DMS153 treated with DMSO at 0.1 percent for 48 hours (cell line): ENCODE data around the gene UBASH3A.

Source experiments
- DNase-seq: peaks from one replicate; lab custom pipeline; 2025; ENCODE audit not compliant: unreplicated experiment; lab: John Stamatoyannopoulos, UW

UBASH3A gene

DNA sequence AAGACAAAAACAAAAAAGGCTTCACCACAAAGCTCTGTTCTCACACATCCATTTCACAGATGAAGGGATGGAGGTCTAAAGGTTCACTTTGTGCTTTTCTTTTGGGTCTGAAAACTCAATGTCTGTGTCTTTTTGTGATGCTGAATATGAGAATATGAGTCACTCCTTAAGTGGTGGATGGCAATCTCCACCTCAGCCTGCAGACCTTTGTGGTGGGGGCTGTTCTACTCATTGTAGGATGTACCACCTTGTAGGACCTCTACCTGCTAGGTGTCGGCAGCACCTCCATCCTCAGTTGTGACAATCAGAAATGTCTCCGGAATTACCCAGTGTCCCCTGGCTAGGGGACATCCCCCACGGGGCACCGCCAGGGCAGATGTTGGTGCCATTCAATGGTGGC, 42.8 kb downstream of the UBASH3A start:
- DNase-seq = no peak

- DNase-seq = no peak
Observed at GRCh38 chr21:42447182-42447581, 43.5 kb downstream of the UBASH3A start.

- DNase-seq = no peak
Observed at GRCh38 chr21:42447732-42448131, 44.0 kb downstream of the UBASH3A start.

- DNase-seq = no peak
Observed at GRCh38 chr21:42448686-42449085, 45.0 kb downstream of the UBASH3A start.

DNA sequence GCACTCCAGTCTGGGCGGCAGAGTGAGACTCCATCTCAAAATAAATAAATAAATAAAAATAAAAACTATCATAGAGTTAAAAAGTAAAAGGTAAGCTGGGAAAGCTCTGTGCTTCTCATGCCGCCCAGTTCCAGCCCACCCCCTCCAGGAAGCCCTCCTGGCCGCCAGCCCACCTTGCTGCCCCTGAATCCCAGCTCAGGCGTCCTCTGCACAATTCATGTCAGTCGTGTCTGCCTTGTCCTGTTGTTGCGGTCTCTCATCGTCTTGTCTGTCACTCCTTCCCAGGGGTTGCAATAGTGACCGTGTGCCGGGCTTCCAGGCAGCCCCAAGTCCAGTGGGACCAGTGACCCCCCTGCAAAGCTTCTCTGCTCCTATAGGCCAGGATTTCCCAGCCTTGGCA, 48.2 kb downstream of the UBASH3A start:
- no peak for DNase-seq

- DNase-seq = no peak
Observed at GRCh38 chr21:42452401-42453223, 48.9 kb downstream of the UBASH3A start.

GRCh38 chr21:42453224-42453985, 49.7 kb downstream of the UBASH3A start:
- no peak for DNase-seq

- DNase-seq = no peak
Observed at GRCh38 chr21:42453986-42454570, 50.4 kb downstream of the UBASH3A start.

DNA sequence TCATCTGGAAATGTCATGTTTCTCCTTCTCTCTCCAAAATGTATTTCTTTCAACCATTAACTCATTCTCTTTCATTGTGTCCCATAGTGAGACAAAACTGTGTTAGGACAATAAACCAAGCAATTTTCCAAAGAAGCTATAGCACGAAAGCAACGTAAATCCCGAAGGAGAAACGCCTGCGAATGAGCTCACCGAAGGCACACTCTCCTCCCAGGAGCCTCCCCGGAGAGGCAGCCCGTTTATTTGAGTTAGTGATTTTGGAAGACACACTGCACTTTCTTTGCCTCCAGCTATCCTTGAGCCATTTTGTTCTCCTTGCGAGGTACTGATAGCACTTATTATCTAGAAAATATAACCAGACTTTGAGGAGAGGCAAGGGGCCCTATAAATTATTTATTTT, 51.1 kb downstream of the UBASH3A start:
- DNase-seq = no peak

- no peak for DNase-seq
Observed at GRCh38 chr21:42455196-42455595, 51.5 kb downstream of the UBASH3A start.

DNA sequence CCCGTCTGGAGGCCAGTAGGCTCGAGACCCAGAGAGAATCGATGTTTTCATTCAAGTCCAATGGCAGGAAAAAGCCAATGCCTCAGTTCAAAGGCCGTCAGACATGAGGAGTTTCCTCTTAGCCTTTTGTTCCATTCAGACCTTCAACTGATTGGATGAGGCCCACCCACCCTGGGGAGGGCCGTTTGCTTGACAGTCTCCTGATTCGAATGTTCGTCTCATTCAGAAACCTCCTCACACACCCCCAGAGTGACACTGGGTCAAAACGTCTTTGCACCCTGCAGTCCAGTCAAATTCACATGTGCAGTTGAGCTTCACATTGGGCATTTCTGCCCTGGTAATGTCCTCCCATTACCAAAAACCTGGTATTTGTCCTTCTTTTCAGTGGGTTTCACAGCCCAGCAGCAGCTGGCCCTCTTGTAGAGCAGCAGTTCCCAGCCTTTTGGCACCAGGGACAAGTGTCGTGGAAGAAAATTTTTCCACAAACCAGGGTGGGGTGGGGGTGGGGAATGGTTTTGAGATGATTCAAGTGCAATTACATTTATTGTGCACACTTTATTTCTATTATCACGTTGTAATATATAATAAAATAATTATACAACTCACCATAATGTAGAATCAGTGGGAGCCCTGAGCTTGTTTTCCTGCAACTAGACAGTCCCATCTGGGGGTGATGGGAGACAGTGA, 52.2 kb downstream of the UBASH3A start:
- DNase-seq = no peak

DNA sequence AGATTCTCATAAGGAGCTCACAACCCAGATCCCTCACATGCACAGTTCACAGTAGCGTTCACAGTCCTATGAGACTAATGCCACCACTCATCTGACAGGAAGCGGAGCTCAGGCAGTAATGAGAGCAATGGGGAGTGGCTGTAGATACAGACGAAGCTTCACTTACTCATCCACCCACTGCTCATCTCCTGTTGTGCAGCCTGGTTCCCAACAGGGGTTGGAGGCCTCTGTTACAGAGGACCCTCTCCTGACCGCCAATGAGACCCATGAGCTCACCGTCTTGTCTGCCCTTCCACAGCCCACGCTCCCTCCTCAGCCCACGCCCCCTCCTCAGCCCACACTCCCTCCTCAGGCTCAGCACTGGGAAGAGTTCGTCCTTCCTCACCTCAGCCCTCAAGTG, 52.8 kb downstream of the UBASH3A start:
- no peak for DNase-seq

DNA sequence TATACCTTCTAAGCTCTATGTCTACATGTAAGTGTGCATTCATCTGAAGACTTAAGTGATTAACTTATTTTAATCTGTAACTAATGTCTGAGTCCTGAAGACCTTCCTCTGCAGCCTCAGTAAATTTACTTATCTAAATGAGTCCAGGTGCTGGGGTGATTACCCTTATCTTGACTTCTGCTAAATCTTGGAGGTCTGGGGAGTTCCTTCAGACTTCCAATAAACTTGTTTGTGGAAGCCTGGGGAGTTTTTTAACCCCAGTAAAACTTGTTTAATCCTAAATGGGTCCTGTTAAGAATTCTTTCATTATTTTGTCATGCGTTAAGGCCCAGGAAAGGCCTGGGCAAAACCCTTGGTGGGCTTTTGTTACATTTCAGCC, 55.4 kb downstream of the UBASH3A start:
- DNase-seq = no peak

- DNase-seq = no peak
Observed at GRCh38 chr21:42459546-42460215, 56.0 kb downstream of the UBASH3A start.

- DNase-seq = peak; percentile 75
Observed at GRCh38 chr21:42460391-42461184, 56.9 kb downstream of the UBASH3A start.

DNA sequence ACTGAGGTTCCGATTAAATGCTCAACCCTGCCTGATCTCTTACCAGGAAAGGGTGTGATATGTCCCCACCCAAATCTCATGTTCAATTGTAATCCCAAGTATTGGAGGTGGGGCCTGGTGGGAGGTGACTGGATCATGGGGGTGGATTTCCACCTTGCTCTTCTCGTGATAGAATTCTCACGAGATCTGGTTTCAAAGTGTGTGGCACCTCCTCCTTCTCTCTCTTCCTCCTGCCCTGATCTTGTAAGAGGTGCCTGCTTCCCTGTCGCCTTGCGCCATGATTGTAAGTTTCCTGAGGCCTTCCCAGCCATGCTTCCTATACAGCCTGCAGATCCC, 57.5 kb downstream of the UBASH3A start:
- DNase-seq = no peak

DNA sequence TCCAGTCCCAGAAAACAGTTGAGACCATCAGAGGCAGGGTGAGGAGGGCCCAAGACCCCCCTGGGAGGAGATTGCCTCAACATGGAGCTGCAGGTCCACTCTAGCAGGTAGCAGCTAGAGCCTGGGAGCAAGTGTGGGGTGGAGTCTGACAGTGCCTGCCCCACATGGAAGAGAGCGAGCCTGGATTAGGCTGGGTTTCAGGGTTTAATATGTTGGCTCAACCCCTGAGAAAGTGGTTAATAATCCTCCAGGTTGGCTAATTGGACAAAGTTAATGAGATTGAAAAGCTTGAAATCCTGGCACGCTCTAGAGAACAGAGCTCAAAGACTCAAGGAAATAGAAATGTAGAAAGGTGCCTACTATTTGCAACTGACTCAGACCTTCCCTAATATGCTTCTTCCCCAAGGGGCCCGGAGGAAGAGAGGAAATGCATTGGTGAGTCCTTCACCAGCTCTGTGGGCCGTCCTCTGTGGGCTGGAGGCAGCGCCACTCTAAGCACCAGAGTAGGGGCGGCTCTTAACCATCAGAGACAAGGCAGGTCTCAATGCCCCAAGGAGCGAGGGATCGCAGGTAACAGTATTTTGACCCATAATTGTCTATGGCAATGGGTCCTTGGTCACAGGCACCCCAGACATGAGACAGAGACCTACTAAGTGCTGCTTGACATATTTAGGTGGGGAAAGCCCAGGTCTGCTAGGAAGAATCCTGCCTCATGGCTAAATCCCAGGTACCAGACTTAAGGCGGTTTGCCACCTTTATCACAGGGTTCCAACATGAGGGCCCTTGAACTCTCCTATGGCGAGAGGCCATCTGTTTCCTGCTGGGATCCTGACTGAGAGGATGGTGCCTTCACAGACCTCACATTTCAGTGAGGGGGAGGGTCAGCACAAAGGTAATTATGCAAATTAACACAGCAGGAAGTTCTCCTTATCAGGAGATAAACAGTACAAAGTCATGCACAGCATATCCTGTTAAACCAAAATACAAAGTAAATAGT, 58.5 kb downstream of the UBASH3A start:
- peak; percentile 90 for DNase-seq

DNA sequence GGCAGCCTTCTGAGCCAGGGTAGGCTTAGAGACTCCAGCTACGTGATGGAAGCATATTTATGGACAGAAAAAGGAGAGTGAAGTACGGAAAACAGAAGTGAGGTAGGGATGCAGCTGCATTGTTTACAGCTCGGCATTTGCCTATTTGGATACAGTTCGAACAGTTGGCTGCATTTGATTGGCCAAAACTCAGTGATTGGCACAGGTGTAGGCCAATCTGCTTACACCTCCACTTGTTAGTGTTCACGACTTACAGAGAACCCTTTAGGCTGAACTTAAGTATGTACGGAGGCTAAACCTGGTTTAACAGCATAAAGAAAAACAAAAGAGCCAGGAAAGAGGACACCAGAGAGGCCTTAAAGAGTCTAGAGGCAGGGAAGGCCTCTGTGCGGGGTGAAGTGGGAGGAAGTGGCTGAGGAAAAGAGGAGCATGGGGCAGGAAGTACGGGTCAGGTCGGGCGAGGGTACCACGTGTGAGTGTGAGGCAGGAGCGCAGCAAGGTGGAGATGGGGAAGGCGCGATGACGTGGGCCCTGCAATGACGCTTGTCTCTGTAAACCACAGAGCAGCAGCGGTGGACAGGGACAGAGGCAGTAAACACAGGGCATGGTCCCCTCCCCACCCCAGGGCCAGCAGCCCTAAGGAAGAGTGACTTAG, 60.3 kb downstream of the UBASH3A start:
- DNase-seq = peak; percentile 86
